ENCODE results near the gene EBLN1. TPM values are rescaled to one million over a fixed set of nuclear protein-coding genes. Genes with fewer than 3 reads are reported as not detected.
"Not testable (repeated sequence)": the region's sequence is repeated elsewhere in the genome, so short reads cannot be mapped to it uniquely, and the experiment has no call there.

EBLN1 gene
- total RNA-seq, 1 experiment from 2014 or later, result 1.3 TPM

- in situ Hi-C loops (cut with HindIII; ENCODE audit: low sequenced_read_pairs), result loop anchor here (10.0 kb wide), 1 partner anchor 64 kb away; no protein-coding TSS in a partner anchor
- peak; percentile 89 for DNase-seq (ENCODE audit: low spot score)
Observed at GRCh38 chr10:22228943-22229801, 11.4 kb upstream of the EBLN1 start.

- in situ Hi-C loops (cut with HindIII; ENCODE audit: low sequenced_read_pairs), result loop anchor here (10.0 kb wide), 1 partner anchor 64 kb away; no protein-coding TSS in a partner anchor
- DNase-seq (ENCODE audit: low spot score), result no peak
Observed at GRCh38 chr10:22228167-22228938, 10.5 kb upstream of the EBLN1 start.

GRCh38 chr10:22226599-22226998 lies 8.8 kb upstream of the EBLN1 start:
- no peak for DNase-seq (ENCODE audit: low spot score)
- in situ Hi-C loops (cut with HindIII; ENCODE audit: low sequenced_read_pairs), result loop anchor here (10.0 kb wide), 1 partner anchor 62 kb away; no protein-coding TSS in a partner anchor

GRCh38 chr10:22222236-22223190 lies 4.7 kb upstream of the EBLN1 start:
- DNase-seq (ENCODE audit: low spot score), result no peak
- in situ Hi-C loops (cut with HindIII; ENCODE audit: low sequenced_read_pairs), result loop anchor here (10.0 kb wide), 1 partner anchor 58 kb away; no protein-coding TSS in a partner anchor

- DNase-seq (ENCODE audit: low spot score), result no peak
- in situ Hi-C loops (cut with HindIII; ENCODE audit: low sequenced_read_pairs), result no loop called here
Observed at GRCh38 chr10:22219308-22219707, 1.5 kb upstream of the EBLN1 start.

- in situ Hi-C loops (cut with HindIII; ENCODE audit: low sequenced_read_pairs), result no loop called here
- DNase-seq (ENCODE audit: low spot score), result no peak
Observed at GRCh38 chr10:22218448-22218847, 633 bp upstream of the EBLN1 start.

GRCh38 chr10:22217084-22217483 lies 731 bp downstream of the EBLN1 start:
- in situ Hi-C loops (cut with HindIII; ENCODE audit: low sequenced_read_pairs); DNase-seq (ENCODE audit: low spot score): not testable (repeated sequence)

GRCh38 chr10:22210267-22210666 lies 7.5 kb downstream of the EBLN1 start:
- DNase-seq (ENCODE audit: low spot score), result no peak
- in situ Hi-C loops (cut with HindIII; ENCODE audit: low sequenced_read_pairs), result no loop called here

- in situ Hi-C loops (cut with HindIII; ENCODE audit: low sequenced_read_pairs), result no loop called here
Observed at GRCh38 chr10:22193945-22194344, 23.9 kb downstream of the EBLN1 start.

GRCh38 chr10:22185586-22185985 lies 32.2 kb downstream of the EBLN1 start:
- DNase-seq (ENCODE audit: low spot score), result no peak
- in situ Hi-C loops (cut with HindIII; ENCODE audit: low sequenced_read_pairs), result no loop called here

More at GRCh38 chr10:22193945-22194344, 23.9 kb downstream of the EBLN1 start:
- DNase-seq (ENCODE audit: low spot score), result no peak

- in situ Hi-C loops (cut with HindIII; ENCODE audit: low sequenced_read_pairs), result no loop called here
- DNase-seq (ENCODE audit: low spot score), result no peak
Observed at GRCh38 chr10:22183771-22184461, 33.9 kb downstream of the EBLN1 start.

GRCh38 chr10:22180724-22181123 lies 37.1 kb downstream of the EBLN1 start:
- in situ Hi-C loops (cut with HindIII; ENCODE audit: low sequenced_read_pairs), result no loop called here
- DNase-seq (ENCODE audit: low spot score), result no peak

GRCh38 chr10:22174442-22174841 lies 43.4 kb downstream of the EBLN1 start:
- no peak for DNase-seq (ENCODE audit: low spot score)
- in situ Hi-C loops (cut with HindIII; ENCODE audit: low sequenced_read_pairs), result no loop called here

- in situ Hi-C loops (cut with HindIII; ENCODE audit: low sequenced_read_pairs), result no loop called here
- no peak for DNase-seq (ENCODE audit: low spot score)
Observed at GRCh38 chr10:22171131-22171530, 46.7 kb downstream of the EBLN1 start.

- no peak for DNase-seq (ENCODE audit: low spot score)
- in situ Hi-C loops (cut with HindIII; ENCODE audit: low sequenced_read_pairs), result no loop called here
Observed at GRCh38 chr10:22170582-22170981, 47.2 kb downstream of the EBLN1 start.

GRCh38 chr10:22159979-22160378 lies 57.8 kb downstream of the EBLN1 start:
- in situ Hi-C loops (cut with HindIII; ENCODE audit: low sequenced_read_pairs), result loop anchor here (10.0 kb wide), 1 partner anchor 65 kb away; no protein-coding TSS in a partner anchor
- DNase-seq (ENCODE audit: low spot score), result no peak

- in situ Hi-C loops (cut with HindIII; ENCODE audit: low sequenced_read_pairs), result no loop called here
- DNase-seq (ENCODE audit: low spot score), result no peak
Observed at GRCh38 chr10:22159180-22159579, 58.6 kb downstream of the EBLN1 start.
